ENCODE results near the gene ARID3B. TPM values are rescaled to one million over a fixed set of nuclear protein-coding genes. Genes with fewer than 3 reads are reported as not detected.

ARID3B gene
- total RNA-seq, 2 experiments from 2014 or later: 3.2 to 7.5 TPM

GRCh38 chr15:74603026-74603788, 62.2 kb downstream of the ARID3B start:
- intact Hi-C loops (cut with micrococcal nuclease; ENCODE audit: unreplicated experiment): no loop called here
- Histone ChIP-seq H3K9me3 (ENCODE audit: low read length) (no peaks in the 10 kb centered on the region), H3K79me2 (ENCODE audit: insufficient read depth, low read depth, low read length) (no peaks in the 10 kb centered on the region), H2AFZ (ENCODE audit: low read length) (no peak overlapping the region), H3K4me2 (ENCODE audit: low read length) (no peak overlapping the region), H3K4me3 (ENCODE audit: low read depth, low read length, poor library complexity, severe bottlenecking) (no peak overlapping the region), H3K4me1 (ENCODE audit: insufficient read depth, low read length, poor library complexity, severe bottlenecking) (peaks cover 13% of the 10 kb centered on the region), H3K36me3 (ENCODE audit: insufficient read depth, low read length) (no peaks in the 10 kb centered on the region), H3K9me2 (ENCODE audit: insufficient read depth, low read length) (no peaks in the 10 kb centered on the region), H4K20me1 (ENCODE audit: insufficient read depth, low read length) (no peaks in the 10 kb centered on the region), H3K27ac (ENCODE audit: low read depth, low read length, poor library complexity, severe bottlenecking) (no peak overlapping the region)
- no TSS peak for BruUV-seq (replicated peaks)
- POLR2A ChIA-PET: no interaction called here
- DNase-seq (ENCODE audit: low spot score): no peak
- TF ChIP-seq CTCF (conservative IDR thresholded peaks at IDR 0.05; ENCODE audit: low read length) (no peak), EZH2phosphoT487 (IDR thresholded peaks at IDR 0.05; ENCODE audit: borderline replicate concordance, low read depth, low read length) (no peak)
- CTCF ChIA-PET (ENCODE audit: unreplicated experiment): no interaction called here

DNA sequence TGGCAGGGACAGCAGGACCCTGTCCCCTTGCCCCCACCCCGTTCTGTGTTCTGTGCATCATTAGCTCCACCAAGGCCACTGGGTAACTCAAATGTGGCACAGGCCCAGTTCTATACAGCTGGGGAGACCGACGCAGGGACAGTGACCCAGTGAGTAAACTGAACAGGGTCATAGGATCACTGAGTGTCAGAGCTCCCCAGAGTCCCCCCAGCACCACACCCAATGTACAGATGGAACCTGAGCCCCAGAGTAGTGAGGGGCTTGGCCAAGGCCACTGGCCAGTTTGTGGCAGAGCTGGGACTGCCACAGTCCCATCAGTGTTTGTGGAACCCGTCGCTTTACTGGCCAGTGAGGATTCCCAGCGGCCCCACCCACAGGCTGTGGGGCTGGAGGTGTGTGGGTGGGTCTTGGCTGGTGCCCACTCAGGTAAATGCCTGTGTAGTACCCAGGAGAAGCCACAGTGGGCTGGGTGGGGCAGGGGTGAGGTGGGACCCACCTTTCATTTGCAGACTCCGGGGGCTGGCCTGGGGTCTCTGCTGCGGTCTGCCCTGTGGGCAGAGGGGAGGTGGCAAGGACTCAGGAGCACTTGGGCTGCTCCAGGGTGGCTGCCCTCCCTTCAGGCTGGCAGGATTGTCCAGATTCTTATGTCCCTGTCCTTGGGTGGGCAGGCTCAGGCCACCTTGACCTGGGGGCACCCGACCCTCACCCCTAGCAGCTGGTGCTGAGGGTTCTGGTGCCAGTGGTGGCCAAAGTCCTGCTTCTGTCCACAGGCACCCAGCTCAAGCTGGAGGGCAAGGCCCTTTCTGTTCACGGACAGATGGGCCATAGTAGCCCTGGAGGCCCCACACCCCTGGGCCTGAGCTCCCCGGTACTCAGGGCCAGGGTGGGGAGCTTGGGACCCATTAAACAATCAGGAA, 63.0 kb downstream of the ARID3B start:
- BruUV-seq (replicated peaks): no TSS peak
- intact Hi-C loops (cut with micrococcal nuclease; ENCODE audit: unreplicated experiment): no loop called here
- Histone ChIP-seq H3K9me2 (ENCODE audit: insufficient read depth, low read length) (no peaks in the 10 kb centered on the region), H3K4me3 (ENCODE audit: low read depth, low read length, poor library complexity, severe bottlenecking) (no peak overlapping the region), H3K36me3 (ENCODE audit: insufficient read depth, low read length) (no peaks in the 10 kb centered on the region), H3K4me2 (ENCODE audit: low read length) (no peak overlapping the region), H3K79me2 (ENCODE audit: insufficient read depth, low read depth, low read length) (no peaks in the 10 kb centered on the region), H4K20me1 (ENCODE audit: insufficient read depth, low read length) (no peaks in the 10 kb centered on the region), H3K27ac (ENCODE audit: low read depth, low read length, poor library complexity, severe bottlenecking) (no peak overlapping the region), H3K9me3 (ENCODE audit: low read length) (no peaks in the 10 kb centered on the region), H2AFZ (ENCODE audit: low read length) (no peak overlapping the region), H3K4me1 (ENCODE audit: insufficient read depth, low read length, poor library complexity, severe bottlenecking) (peaks cover 7% of the 10 kb centered on the region)
- CTCF ChIA-PET (ENCODE audit: unreplicated experiment): interaction anchor here (1.4 kb wide), 1 partner anchor 10 kb away, joined by 4 read pairs; no protein-coding TSS in a partner anchor
- TF ChIP-seq EZH2phosphoT487 (IDR thresholded peaks at IDR 0.05; ENCODE audit: borderline replicate concordance, low read depth, low read length) (no peak), CTCF (conservative IDR thresholded peaks at IDR 0.05; ENCODE audit: low read length) (no peak)
- no peak for DNase-seq (ENCODE audit: low spot score)
- POLR2A ChIA-PET: interaction anchor here (0.6 kb wide), 1 partner anchor 318 kb away, joined by 3 read pairs; no protein-coding TSS in a partner anchor
